Measurements from ENCODE around the gene VWA3B. TPM values are rescaled to one million over a fixed set of nuclear protein-coding genes. Genes with fewer than 3 reads are reported as not detected.
A peak's percentile ranks its signal among the peaks of the same experiment; 100 is the strongest.

VWA3B gene
- total RNA-seq, 3 donors from 2014 or later = not detected

GRCh38 chr2:98078701-98079100 is 8.3 kb upstream of the VWA3B start:
- no peaks in the 10 kb centered on the region for H3K27me3 ChIP-seq
- no peak for TF ChIP-seq POLR2A (IDR thresholded peaks at IDR 0.05)
- no peak for TF ChIP-seq POLR2AphosphoS5 (IDR thresholded peaks at IDR 0.05)
- no peak for TF ChIP-seq CTCF (IDR thresholded peaks at IDR 0.05)
- no peak overlapping the region for H3K27ac ChIP-seq
- no peaks in the 10 kb centered on the region for H3K36me3 ChIP-seq
- no peak for DNase-seq (ENCODE audit: low spot score in 2 of 2)
- peaks cover 7 to 10% of the 10 kb centered on the region in 2 donors for H3K9me3 ChIP-seq
- no peak overlapping the region for H3K4me3 ChIP-seq
- intact Hi-C loops (cut with DNase I; ENCODE audit: low total_unique reads) = no loop called here
- H3K4me1 ChIP-seq = no peaks in the 10 kb centered on the region

DNA sequence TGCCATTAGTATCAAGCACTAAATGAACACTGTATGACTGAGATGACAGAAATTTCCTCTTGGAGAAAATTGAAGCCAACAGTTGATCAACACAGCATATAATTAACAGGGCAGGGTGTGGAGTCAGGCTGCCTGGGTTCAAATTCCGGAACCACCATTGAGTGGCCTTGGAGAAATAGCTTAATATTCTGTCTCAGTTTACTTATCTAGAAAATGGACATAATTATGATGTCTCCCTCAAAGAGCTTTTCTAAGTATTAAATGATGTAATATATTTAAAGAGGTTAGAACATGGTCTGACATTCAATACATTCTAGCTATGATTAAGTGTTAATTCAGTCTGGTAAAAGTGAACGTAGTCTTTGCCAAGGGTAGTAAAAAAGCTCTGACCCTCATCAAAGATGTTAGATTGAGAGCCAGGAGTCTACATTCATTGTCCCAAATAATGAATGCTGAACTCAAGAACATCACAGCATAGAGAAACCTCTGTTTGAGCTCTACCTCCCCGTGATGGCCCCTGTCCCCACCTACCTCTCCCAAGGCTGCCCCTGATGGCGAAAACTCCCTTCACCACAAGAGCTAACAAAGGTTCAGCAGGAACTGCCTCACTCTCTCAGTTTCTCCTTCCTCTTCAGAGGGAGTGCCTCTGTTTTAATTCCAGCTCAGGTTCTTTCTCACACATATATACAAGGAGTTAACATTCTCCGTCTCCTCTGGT is 2.7 kb upstream of the VWA3B start:
- Histone ChIP-seq H3K9me3 (no peaks in the 10 kb centered on the region), H3K36me3 (no peaks in the 10 kb centered on the region), H3K27me3 (no peaks in the 10 kb centered on the region), H3K27ac (no peak overlapping the region), H3K4me1 (peaks cover 0 to 5% of the 10 kb centered on the region in 2 donors), H3K4me3 (no peak overlapping the region)
- DNase-seq (ENCODE audit: low spot score in 2 of 2) = no peak
- no peak for TF ChIP-seq CTCF (IDR thresholded peaks at IDR 0.05)
- no peak for TF ChIP-seq POLR2A (IDR thresholded peaks at IDR 0.05)
- TF ChIP-seq POLR2AphosphoS5 (IDR thresholded peaks at IDR 0.05) = no peak
- intact Hi-C loops (cut with DNase I; ENCODE audit: low total_unique reads) = no loop called here

DNA sequence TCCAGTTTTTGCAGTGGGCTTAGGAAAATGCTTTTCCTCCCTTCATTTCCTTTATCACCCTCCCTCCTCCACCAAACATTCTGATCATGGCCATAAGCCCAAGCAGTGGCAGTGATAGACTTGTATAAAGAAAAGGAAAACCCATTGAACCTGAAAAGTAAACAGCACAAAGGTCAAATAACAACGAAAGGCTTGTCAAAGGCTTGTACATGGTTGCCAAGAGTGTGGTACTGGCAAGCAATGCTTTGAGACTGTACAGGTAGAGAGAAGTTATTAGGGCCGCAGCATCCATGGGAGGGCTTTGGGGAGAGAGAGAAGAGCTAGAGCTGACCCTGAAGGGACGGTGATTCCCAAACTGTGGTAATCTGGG is 2.1 kb upstream of the VWA3B start:
- TF ChIP-seq POLR2AphosphoS5 (IDR thresholded peaks at IDR 0.05) (no peak), POLR2A (IDR thresholded peaks at IDR 0.05) (no peak), CTCF (IDR thresholded peaks at IDR 0.05) (no peak)
- no peaks in the 10 kb centered on the region for H3K9me3 ChIP-seq
- H3K4me1 ChIP-seq = peaks cover 0 to 5% of the 10 kb centered on the region in 2 donors
- no peak overlapping the region for H3K27ac ChIP-seq
- H3K4me3 ChIP-seq = no peak overlapping the region
- H3K36me3 ChIP-seq = no peaks in the 10 kb centered on the region
- intact Hi-C loops (cut with DNase I; ENCODE audit: low total_unique reads) = no loop called here
- H3K27me3 ChIP-seq = no peaks in the 10 kb centered on the region
- DNase-seq (ENCODE audit: low spot score in 2 of 2) = no peak

GRCh38 chr2:98085649-98086048 is 1.3 kb upstream of the VWA3B start:
- Histone ChIP-seq H3K4me3 (no peak overlapping the region), H3K9me3 (no peaks in the 10 kb centered on the region), H3K36me3 (no peaks in the 10 kb centered on the region), H3K4me1 (peaks cover 0 to 5% of the 10 kb centered on the region in 2 donors), H3K27ac (no peak overlapping the region), H3K27me3 (no peaks in the 10 kb centered on the region)
- no peak for DNase-seq (ENCODE audit: low spot score in 2 of 2)
- TF ChIP-seq POLR2A (IDR thresholded peaks at IDR 0.05) = no peak
- no peak for TF ChIP-seq CTCF (IDR thresholded peaks at IDR 0.05)
- TF ChIP-seq POLR2AphosphoS5 (IDR thresholded peaks at IDR 0.05) = no peak
- intact Hi-C loops (cut with DNase I; ENCODE audit: low total_unique reads) = no loop called here

DNA sequence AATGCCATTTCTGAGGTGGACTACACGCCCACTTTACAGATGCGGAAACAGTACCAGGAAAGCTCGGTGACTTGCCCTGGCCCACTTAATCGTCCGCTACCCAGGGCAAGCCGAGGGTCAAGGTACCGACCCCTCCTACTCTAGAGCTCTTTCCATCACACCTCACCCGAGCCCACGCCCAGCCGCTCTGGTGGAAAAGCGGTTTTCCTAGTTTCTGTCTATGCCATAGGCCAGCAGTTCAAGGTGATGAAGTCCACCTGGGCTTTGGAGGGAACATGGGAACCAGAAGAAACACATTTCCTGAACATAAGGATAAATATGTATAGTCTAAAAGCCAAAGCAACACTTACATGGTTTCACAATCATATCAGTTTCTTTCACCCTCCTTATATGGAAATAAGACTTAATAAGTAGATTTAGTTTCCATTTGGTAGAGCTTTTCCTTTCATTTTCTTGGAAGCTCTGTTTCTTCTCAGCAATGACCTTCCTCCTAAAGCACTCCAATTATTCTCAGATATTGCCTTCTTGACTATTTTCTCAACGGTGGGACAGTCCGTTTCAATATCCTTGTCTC is 567 bp downstream of the VWA3B start:
- Histone ChIP-seq H3K4me1 (peaks cover 0 to 5% of the 10 kb centered on the region in 2 donors), H3K4me3 (peak overlapping the region; percentile 26 to 70 (median 49)), H3K9me3 (no peaks in the 10 kb centered on the region), H3K27ac (peak overlapping the region; percentile 58 to 62), H3K27me3 (no peaks in the 10 kb centered on the region), H3K36me3 (no peaks in the 10 kb centered on the region)
- no peak for DNase-seq (ENCODE audit: low spot score in 2 of 2)
- intact Hi-C loops (cut with DNase I; ENCODE audit: low total_unique reads) = no loop called here
- TF ChIP-seq CTCF (IDR thresholded peaks at IDR 0.05) (no peak), POLR2AphosphoS5 (IDR thresholded peaks at IDR 0.05) (no peak), POLR2A (IDR thresholded peaks at IDR 0.05) (no peak)
